OCI-M2 (cell line): ENCODE data around the gene COLEC11.
"Not testable (repeated sequence)": the region's sequence is repeated elsewhere in the genome, so short reads cannot be mapped to it uniquely, and the experiment has no call there.

Source experiments
- DNase-seq: peaks from one replicate; lab custom pipeline; 2025; ENCODE audit not compliant: unreplicated experiment; lab: John Stamatoyannopoulos, UW

The COLEC11 gene

GRCh38 chr2:3622967-3623366, 28.1 kb downstream of the COLEC11 start:
- no peak for DNase-seq

GRCh38 chr2:3624059-3624794, 29.3 kb downstream of the COLEC11 start:
- DNase-seq, result no peak

- DNase-seq, result no peak
Measured at GRCh38 chr2:3625186-3625585, 30.3 kb downstream of the COLEC11 start.

- DNase-seq, result no peak
Measured at GRCh38 chr2:3626118-3626811, 31.4 kb downstream of the COLEC11 start.

GRCh38 chr2:3626812-3627499, 32.0 kb downstream of the COLEC11 start:
- no peak for DNase-seq

GRCh38 chr2:3627500-3628100, 32.7 kb downstream of the COLEC11 start:
- no peak for DNase-seq

- DNase-seq, result no peak
Measured at GRCh38 chr2:3628241-3628679, 33.3 kb downstream of the COLEC11 start.

- no peak for DNase-seq
Measured at GRCh38 chr2:3628800-3629199, 33.9 kb downstream of the COLEC11 start.

GRCh38 chr2:3630631-3631030, 35.7 kb downstream of the COLEC11 start:
- DNase-seq, result no peak

GRCh38 chr2:3631161-3631850, 36.4 kb downstream of the COLEC11 start:
- DNase-seq, result no peak

GRCh38 chr2:3631851-3632659, 37.1 kb downstream of the COLEC11 start:
- no peak for DNase-seq

- no peak for DNase-seq
Measured at GRCh38 chr2:3633089-3633981, 38.4 kb downstream of the COLEC11 start.

- DNase-seq, result no peak
Measured at GRCh38 chr2:3633982-3634595, 39.2 kb downstream of the COLEC11 start.

GRCh38 chr2:3634596-3635121, 39.7 kb downstream of the COLEC11 start:
- DNase-seq, result no peak

- no peak for DNase-seq
Measured at GRCh38 chr2:3635171-3635974, 40.5 kb downstream of the COLEC11 start.

GRCh38 chr2:3635975-3636327, 41.0 kb downstream of the COLEC11 start:
- not testable (repeated sequence) for DNase-seq

- DNase-seq, result no peak
Measured at GRCh38 chr2:3636586-3637310, 41.8 kb downstream of the COLEC11 start.
